SU-DHL-6 (cell line): ENCODE results near the gene ZFHX3.

Experiments used
- CTCF ChIP-seq: fragments of 200-600 bp; sonication (generic); IDR thresholded peaks from one replicate; pipeline ENCODE4 v1.5.1; 2017; ENCODE audit warnings: antibody characterized with exemption, mild to moderate bottlenecking, low read length, moderate library complexity; ENCODE audit not compliant: insufficient read depth, poor library complexity, severe bottlenecking
- EZH2phosphoT487 ChIP-seq: fragments of 200-600 bp; sonication (generic), shearing (Covaris generic); conservative IDR thresholded peaks from 2 replicates; pipeline ENCODE4 v1.6.1; 2018; ENCODE audit warnings: mild to moderate bottlenecking, antibody characterized with exemption, low read length, moderate library complexity, mixed read lengths

- TF ChIP-seq CTCF (no peak), EZH2phosphoT487 (no peak)
Measured at GRCh38 chr16:73000020-73000906, 47.7 kb downstream of the ZFHX3 start.
